IMR-90 (cell line): ENCODE results near the gene PODXL. TPM values are rescaled to one million over a fixed set of nuclear protein-coding genes. Genes with fewer than 3 reads are reported as not detected.
A peak's percentile ranks its signal among the peaks of the same experiment; 100 is the strongest.

ENCODE experiments used
- ATAC-seq: fragments of 200-7000 bp; cut with Tn5 transposase; 2 replicates; pipeline ENCODE4 v1.9.1; 2020; ENCODE audit warnings: low read depth, mild to moderate bottlenecking, moderate library complexity
- BruUV-seq: library from RNA; stranded (reverse); fragments of 400-500 nt; replicated peaks from 2 replicates; lab custom pipeline; 2021; lab: Mats Ljungman, UMichigan
- CTCF ChIA-PET: fragments of 300-600 bp; formaldehyde crosslinking; extraction: SDS; loops from one replicate; lab custom pipeline; 2021; ENCODE audit warnings: antibody characterized with exemption; lab: Yijun Ruan, JAX
- POLR2A ChIA-PET: fragments of 300-600 bp; sonication (Branson Sonifier 250); formaldehyde crosslinking; loops from one replicate; lab custom pipeline; 2022; ENCODE audit warnings: antibody characterized with exemption; ENCODE audit not compliant: unreplicated experiment; lab: Charles Lee
- DNase-seq: peaks from one replicate; pipeline ENCODE4 v3.0.0; 2013
- H2AFZ ChIP-seq: replicated peaks from 2 replicates; pipeline ENCODE3; 2013; ENCODE audit warnings: low read length, mild to moderate bottlenecking; ENCODE audit not compliant: poor library complexity
- H2AK5ac ChIP-seq: 2 replicates; pipeline ENCODE4 v1.6.1; 2013; ENCODE audit warnings: low read depth, low read length, inconsistent platforms
- H2AK9ac ChIP-seq: replicated peaks from 2 replicates; pipeline ENCODE3; 2013; ENCODE audit warnings: mild to moderate bottlenecking, low read depth, low read length, moderate library complexity; ENCODE audit not compliant: poor library complexity
- H2BK120ac ChIP-seq: 2 replicates; pipeline ENCODE4 v1.6.1; 2013; ENCODE audit warnings: low read depth, low read length, inconsistent platforms
- H2BK15ac ChIP-seq: 3 replicates; pipeline ENCODE4 v1.6.1; 2013; ENCODE audit warnings: low read depth, low read length, inconsistent platforms
- H2BK20ac ChIP-seq: 2 replicates; pipeline ENCODE4 v1.6.1; 2013; ENCODE audit warnings: low read depth, mild to moderate bottlenecking, inconsistent platforms, low read length, moderate library complexity
- H2BK5ac ChIP-seq: 2 replicates; pipeline ENCODE4 v1.6.1; 2013; ENCODE audit warnings: mild to moderate bottlenecking, low read depth, low read length, inconsistent platforms; ENCODE audit not compliant: poor library complexity, severe bottlenecking
- H3K14ac ChIP-seq: replicated peaks from 2 replicates; pipeline ENCODE4 v1.6.1; 2013; ENCODE audit warnings: low read depth, low read length, inconsistent platforms
- H3K18ac ChIP-seq: 2 replicates; pipeline ENCODE4 v1.6.1; 2013; ENCODE audit warnings: low read depth, low read length, control low read depth
- H3K23ac ChIP-seq: 2 replicates; pipeline ENCODE4 v1.6.1; 2013; ENCODE audit warnings: low read depth, low read length, inconsistent platforms
- H3K27ac ChIP-seq: 2 replicates; pipeline ENCODE4 v1.5.1; 2013; ENCODE audit warnings: mild to moderate bottlenecking, control low read depth, low read length; ENCODE audit not compliant: insufficient read depth
- H3K27me3 ChIP-seq: 2 replicates; pipeline ENCODE4 v1.6.1; 2013; ENCODE audit warnings: low read length; ENCODE audit not compliant: control insufficient read depth, insufficient read depth
- H3K36me3 ChIP-seq: 2 replicates; pipeline ENCODE4 v1.6.1; 2013; ENCODE audit warnings: low read length, mixed read lengths; ENCODE audit not compliant: control insufficient read depth, insufficient read depth
- H3K4ac ChIP-seq: 2 replicates; pipeline ENCODE4 v1.6.1; 2013; ENCODE audit warnings: low read depth, low read length, inconsistent platforms
- H3K4me1 ChIP-seq: 2 replicates; pipeline ENCODE4 v1.6.1; 2013; ENCODE audit warnings: low read length, mixed read lengths; ENCODE audit not compliant: control insufficient read depth, insufficient read depth
- H3K4me2 ChIP-seq: 2 replicates; pipeline ENCODE4 v1.6.1; 2013; ENCODE audit warnings: low read depth, mild to moderate bottlenecking, control low read depth, low read length, moderate library complexity
- H3K4me3 ChIP-seq: 2 replicates; pipeline ENCODE4 v1.5.1; 2013; ENCODE audit warnings: low read depth, mild to moderate bottlenecking, control low read depth, low read length, moderate library complexity; ENCODE audit not compliant: insufficient read depth
- H3K56ac ChIP-seq: 2 replicates; pipeline ENCODE4 v1.6.1; 2013; ENCODE audit warnings: low read length, inconsistent platforms; ENCODE audit not compliant: insufficient read depth; ENCODE audit errors: extremely low read depth
- H3K79me1 ChIP-seq, 2 experiments: 2 replicates each; pipeline ENCODE4 v1.6.1; 2013; ENCODE audit warnings: low read length in 2 of 2, inconsistent platforms in 1 of 2, low read depth in 1 of 2
- H3K9ac ChIP-seq: 2 replicates; pipeline ENCODE4 v1.6.1; 2013; ENCODE audit warnings: low read depth, low read length, control low read depth
- H3K9me1 ChIP-seq: 2 replicates; pipeline ENCODE4 v1.6.1; 2013; ENCODE audit warnings: low read length, inconsistent platforms; ENCODE audit not compliant: insufficient read depth
- H3K9me3 ChIP-seq: 2 replicates; pipeline ENCODE4 v1.6.1; 2013; ENCODE audit warnings: low read length; ENCODE audit not compliant: control insufficient read depth, insufficient read depth
- H4K20me1 ChIP-seq: 2 replicates; pipeline ENCODE4 v1.6.1; 2013; ENCODE audit warnings: low read length, inconsistent platforms; ENCODE audit not compliant: insufficient read depth
- H4K5ac ChIP-seq: 2 replicates; pipeline ENCODE4 v1.6.1; 2013; ENCODE audit warnings: mild to moderate bottlenecking, low read depth, low read length, control low read depth
- H4K8ac ChIP-seq, 2 experiments: 2 replicates each; pipeline ENCODE4 v1.6.1; 2013; ENCODE audit warnings: low read depth in 2 of 2, low read length in 2 of 2, control low read depth in 1 of 2, inconsistent platforms in 1 of 2
- H4K91ac ChIP-seq: 2 replicates; pipeline ENCODE4 v1.6.1; 2013; ENCODE audit warnings: low read depth, low read length, inconsistent platforms; ENCODE audit not compliant: insufficient read depth
- MAFK ChIP-seq: IDR thresholded peaks from 2 replicates; pipeline ENCODE4 v1.6.1; 2012; ENCODE audit warnings: low read depth, low read length, improper control_type of control experiment
- MAZ ChIP-seq: IDR thresholded peaks from 2 replicates; pipeline ENCODE4 v1.6.1; 2012; ENCODE audit warnings: low read depth, mild to moderate bottlenecking, low read length, improper control_type of control experiment, moderate library complexity, borderline replicate concordance
- NFE2L2 ChIP-seq: fragments of 150-350 bp; IDR thresholded peaks from 2 replicates; pipeline ENCODE4 v1.6.1; 2016; ENCODE audit warnings: low read depth, mild to moderate bottlenecking, low read length
- WGBS, 2 experiments: methylation state at CpG; one replicate each; pipeline versions ENCODE4 v1.1.5 to v1.1.7; 2013; ENCODE audit warnings: missing lambda C conversion rate in 2 of 2; ENCODE audit not compliant: insufficient read length in 1 of 2; ENCODE audit errors: extremely low coverage in 2 of 2; 5-methylcytosine and 5-hydroxymethylcytosine counted together
- dilution Hi-C: fragments of 300-500 bp; cut with HindIII; formaldehyde crosslinking; loops from one replicate; pipeline ENCODE4 v1.14.3; 2018; ENCODE audit warnings: low sequenced_read_pairs; ENCODE audit not compliant: unreplicated experiment
- in situ Hi-C: fragments of 300-500 bp; cut with MboI; formaldehyde crosslinking; loops from 3 replicates; pipeline ENCODE4 v1.14.3; 2019; ENCODE audit warnings: low sequenced_read_pairs, inconsistent platforms, mixed read lengths
- intact Hi-C: fragments of 100-400 bp; cut with micrococcal nuclease; formaldehyde crosslinking; loops from 2 replicates; pipeline ENCODE4 v1.10.0; 2022
- polyA plus RNA-seq, 3 experiments: library from polyadenylated mRNA; depleted of rRNA; stranded (reverse); fragments of >200 nt; gene quantifications; 2 replicates each; pipeline ENCODE4 v1.2.3, GENCODE V29; 2012; ENCODE audit warnings: low replicate concordance in 1 of 3
- total RNA-seq: library from RNA; depleted of rRNA; stranded (reverse); fragments of >200 nt; gene quantifications from 2 replicates; pipeline ENCODE4 v1.2.3, GENCODE V29; 2012

PODXL gene
- total and polyA plus RNA-seq, 2 of the 4 experiments (the other 2 are of a cell fraction), result 1.3 to 3.8 TPM

DNA sequence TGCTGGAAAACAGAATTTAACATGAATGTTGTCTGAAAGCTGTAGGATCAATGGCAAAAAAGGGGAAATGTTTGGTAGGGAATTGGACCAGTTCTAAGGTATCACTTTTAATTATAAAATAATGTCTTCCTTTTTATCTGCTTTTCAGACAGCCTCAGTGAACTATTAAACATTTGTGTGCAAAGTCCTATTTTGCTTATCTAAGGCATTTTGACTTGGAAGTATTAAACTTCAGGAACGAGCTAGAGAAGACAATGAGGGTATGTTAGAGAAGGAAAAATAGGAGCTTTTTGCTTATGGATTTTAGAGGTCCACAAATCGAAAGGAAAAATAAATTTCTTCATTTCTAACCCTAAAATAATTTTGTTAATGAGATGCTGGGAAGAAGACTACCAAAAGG, 63.3 kb downstream of the PODXL start:
- no peak overlapping the region for H4K91ac ChIP-seq
- peaks cover 0 to 7% of the 10 kb centered on the region in 2 experiments; a peak in 3 of 4 replicates for H3K79me1 ChIP-seq
- ChIA-PET CTCF (interaction anchor here (1.2 kb wide), 1 partner anchor 14 kb away, joined by 3 read pairs; no protein-coding TSS in a partner anchor), POLR2A (interaction anchor here (0.8 kb wide), 1 partner anchor 10 kb away, joined by 3 read pairs; no protein-coding TSS in a partner anchor)
- H3K56ac ChIP-seq, result no peak overlapping the region
- H3K4me2 ChIP-seq, result no peak overlapping the region
- H2AK9ac ChIP-seq, result no peak overlapping the region
- intact Hi-C loops, result no loop called here
- no peaks in the 10 kb centered on the region for H3K9me3 ChIP-seq
- peaks cover under 1% of the 10 kb centered on the region for H3K9me1 ChIP-seq
- H3K9ac ChIP-seq, result no peak overlapping the region
- H3K4me1 ChIP-seq, result peaks cover 3% of the 10 kb centered on the region; the same call in 1 of the 2 replicates
- no peak overlapping the region for H2BK5ac ChIP-seq
- H3K4me3 ChIP-seq, result no peak overlapping the region
- H2AFZ ChIP-seq, result no peak overlapping the region
- H2AK5ac ChIP-seq, result no peak overlapping the region
- H3K27ac ChIP-seq, result no peak overlapping the region
- no peak overlapping the region for H3K4ac ChIP-seq
- H3K36me3 ChIP-seq, result peaks cover 5% of the 10 kb centered on the region
- no peaks in the 10 kb centered on the region for H4K20me1 ChIP-seq
- no peak overlapping the region for H2BK15ac ChIP-seq
- no peak for ATAC-seq
- H4K8ac ChIP-seq, result no peak overlapping the region
- BruUV-seq, result TSS peak; percentile 0
- no peak overlapping the region for H3K18ac ChIP-seq
- no CpG with 5 or more reads among the region's 2 CpGs for WGBS, 2 experiments
- TF ChIP-seq NFE2L2 (no peak), MAFK (peak; percentile 54), MAZ (no peak)
- H3K27me3 ChIP-seq, result no peaks in the 10 kb centered on the region
- dilution Hi-C loops, result no loop called here
- H2BK20ac ChIP-seq, result no peak overlapping the region
- DNase-seq, result no peak
- in situ Hi-C loops, result no loop called here
- H4K5ac ChIP-seq, result no peak overlapping the region
- H2BK120ac ChIP-seq, result no peak overlapping the region
- no peak overlapping the region for H3K23ac ChIP-seq
- H3K14ac ChIP-seq, result no peak overlapping the region
